Smooth muscle cell (in vitro differentiated cells): Measurements from ENCODE around the gene AUTS2. TPM values are rescaled to one million over a fixed set of nuclear protein-coding genes. Genes with fewer than 3 reads are reported as not detected.

ENCODE experiments used
- DNase-seq: peaks from one replicate; lab custom pipeline; 2025; ENCODE audit not compliant: unreplicated experiment; lab: John Stamatoyannopoulos, UW
- H2AFZ ChIP-seq: fragments of 200-600 bp; sonication (generic); 2 replicates; pipeline ENCODE4 v1.6.0; 2016; ENCODE audit warnings: antibody characterized with exemption, low read depth, mild to moderate bottlenecking
- H3F3A ChIP-seq: fragments of 200-600 bp; sonication (generic); 2 replicates; pipeline ENCODE4 v1.6.0; 2017; ENCODE audit warnings: antibody characterized with exemption, low read depth
- H3K27ac ChIP-seq: fragments of 200-600 bp; sonication (generic); 2 replicates; pipeline ENCODE4 v1.5.1; 2016; ENCODE audit warnings: low read depth, mild to moderate bottlenecking
- H3K27me3 ChIP-seq: fragments of 200-600 bp; sonication (generic); 2 replicates; pipeline ENCODE4 v1.6.1; 2016; ENCODE audit warnings: low read depth, mild to moderate bottlenecking
- H3K36me3 ChIP-seq: fragments of 200-600 bp; sonication (generic); 2 replicates; pipeline ENCODE4 v1.5.1; 2016; ENCODE audit warnings: low read depth
- H3K4me1 ChIP-seq: fragments of 200-600 bp; sonication (generic); 2 replicates; pipeline ENCODE4 v1.5.1; 2016; ENCODE audit warnings: low read depth
- H3K4me2 ChIP-seq: fragments of 200-600 bp; sonication (generic); 2 replicates; pipeline ENCODE4 v1.6.0; 2016; ENCODE audit warnings: mild to moderate bottlenecking
- H3K4me3 ChIP-seq: fragments of 200-600 bp; sonication (generic); 2 replicates; pipeline ENCODE4 v1.5.1; 2016; ENCODE audit warnings: mild to moderate bottlenecking
- H3K79me2 ChIP-seq: fragments of 200-600 bp; sonication (generic); 2 replicates; pipeline ENCODE4 v1.6.0; 2016; ENCODE audit warnings: low read depth, mild to moderate bottlenecking
- H3K9ac ChIP-seq: fragments of 200-600 bp; sonication (generic); 2 replicates; pipeline ENCODE4 v1.6.0; 2016; ENCODE audit warnings: low read depth
- H3K9me3 ChIP-seq: fragments of 200-600 bp; sonication (generic); replicated peaks from 2 replicates; pipeline ENCODE4 v1.5.1; 2016; ENCODE audit warnings: low read depth
- H4K20me1 ChIP-seq: fragments of 200-600 bp; sonication (generic); 2 replicates; pipeline ENCODE4 v1.6.0; 2016; ENCODE audit warnings: low read depth
- CTCF ChIP-seq: fragments of 200-600 bp; sonication (generic); IDR thresholded peaks from 2 replicates; pipeline ENCODE4 v1.5.1; 2017; ENCODE audit warnings: borderline replicate concordance, mild to moderate bottlenecking, antibody characterized with exemption; ENCODE audit not compliant: insufficient read depth, poor library complexity, severe bottlenecking
- WGBS: methylation state at CpG from one replicate; pipeline ENCODE4 v1.1.7; 2016; ENCODE audit warnings: low lambda C conversion rate; 5-methylcytosine and 5-hydroxymethylcytosine counted together
- polyA plus RNA-seq: library from polyadenylated mRNA; unstranded; fragments of >200 nt; fragmentation: Nextera tagmentation; extraction: Ambion mirVana; gene quantifications from 2 replicates; pipeline ENCODE4 v1.2.1, GENCODE V29; 2016
- total RNA-seq: library from RNA; depleted of rRNA; stranded (reverse); fragments of >200 nt; gene quantifications from 2 replicates; pipeline ENCODE4 v1.2.3, GENCODE V29; 2014

The AUTS2 gene
- total and polyA plus RNA-seq, 2 experiments from 2014 or later, result 6.5 to 8.6 TPM

GRCh38 chr7:70230761-70231160, 632.5 kb downstream of the AUTS2 start:
- no peaks in the 10 kb centered on the region for H3K79me2 ChIP-seq
- H3K27ac ChIP-seq, result no peak overlapping the region
- no peak overlapping the region for H3K4me2 ChIP-seq
- peaks cover 23% of the 10 kb centered on the region for H3K9me3 ChIP-seq
- 94% methylated on average over 3 of the region's 3 CpGs for WGBS
- no peak for DNase-seq
- H3K9ac ChIP-seq, result no peak overlapping the region
- H3K4me3 ChIP-seq, result no peak overlapping the region
- H3K36me3 ChIP-seq, result no peaks in the 10 kb centered on the region
- no peaks in the 10 kb centered on the region for H3F3A ChIP-seq
- no peaks in the 10 kb centered on the region for H4K20me1 ChIP-seq
- no peak overlapping the region for H2AFZ ChIP-seq
- no peaks in the 10 kb centered on the region for H3K27me3 ChIP-seq
- TF ChIP-seq CTCF, result no peak
- H3K4me1 ChIP-seq, result no peaks in the 10 kb centered on the region

- Histone ChIP-seq H3K4me2 (no peak overlapping the region), H3K36me3 (no peaks in the 10 kb centered on the region), H3F3A (no peaks in the 10 kb centered on the region), H3K9ac (no peak overlapping the region), H3K9me3 (peaks cover 14% of the 10 kb centered on the region), H3K27me3 (no peaks in the 10 kb centered on the region), H3K4me1 (no peaks in the 10 kb centered on the region), H4K20me1 (no peaks in the 10 kb centered on the region), H3K27ac (no peak overlapping the region), H2AFZ (no peak overlapping the region), H3K4me3 (no peak overlapping the region), H3K79me2 (no peaks in the 10 kb centered on the region)
- TF ChIP-seq CTCF, result no peak
- WGBS, result 95% methylated on average over 5 of the region's 5 CpGs
- DNase-seq, result no peak
These were observed 635.5 kb downstream of the AUTS2 start for GRCh38 chr7:70233776-70234175.

- Histone ChIP-seq H3F3A (no peaks in the 10 kb centered on the region), H3K4me3 (no peak overlapping the region), H3K9ac (no peak overlapping the region), H2AFZ (no peak overlapping the region), H3K9me3 (no peaks in the 10 kb centered on the region), H3K4me2 (no peak overlapping the region), H4K20me1 (no peaks in the 10 kb centered on the region), H3K36me3 (no peaks in the 10 kb centered on the region), H3K27ac (no peak overlapping the region), H3K79me2 (no peaks in the 10 kb centered on the region), H3K27me3 (no peaks in the 10 kb centered on the region), H3K4me1 (no peaks in the 10 kb centered on the region)
- 92% methylated on average over 1 of the region's 1 CpG for WGBS
- DNase-seq, result no peak
- TF ChIP-seq CTCF, result no peak
These were observed 639.0 kb downstream of the AUTS2 start for GRCh38 chr7:70237256-70237655.

- Histone ChIP-seq H3K27me3 (no peaks in the 10 kb centered on the region), H3K36me3 (no peaks in the 10 kb centered on the region), H3K4me1 (no peaks in the 10 kb centered on the region), H3K9me3 (no peaks in the 10 kb centered on the region), H3K27ac (no peak overlapping the region), H3K4me2 (no peak overlapping the region), H3K79me2 (no peaks in the 10 kb centered on the region), H3K4me3 (no peak overlapping the region), H3K9ac (no peak overlapping the region), H3F3A (no peaks in the 10 kb centered on the region), H4K20me1 (no peaks in the 10 kb centered on the region), H2AFZ (no peak overlapping the region)
- WGBS, result 81% methylated on average over 9 of the region's 9 CpGs
- no peak for TF ChIP-seq CTCF
- no peak for DNase-seq
These were observed 639.7 kb downstream of the AUTS2 start for GRCh38 chr7:70237831-70238575.
